H1 (cell line): ENCODE data around the gene GNAL. TPM values are rescaled to one million over a fixed set of nuclear protein-coding genes. Genes with fewer than 3 reads are reported as not detected.

Experiments used
- KDM5A ChIP-seq: fragments of 200-600 bp; IDR thresholded peaks from 2 replicates; pipeline ENCODE4 v1.7.1; 2012; ENCODE audit warnings: mild to moderate bottlenecking, low read length, inconsistent platforms, mixed read lengths
- MAFK ChIP-seq: IDR thresholded peaks from 2 replicates; pipeline ENCODE4 v1.6.1; 2012; ENCODE audit warnings: low read depth, mild to moderate bottlenecking, improper control_type of control experiment, low read length
- YY1 ChIP-seq: IDR thresholded peaks from 2 replicates; pipeline ENCODE4 v1.6.1; 2011; ENCODE audit warnings: low read depth, mild to moderate bottlenecking, low read length
- polyA plus RNA-seq, 7 experiments: library from polyadenylated mRNA; depleted of rRNA in 3 of 7; stranded (reverse) in 5 of 7; unstranded in 2 of 7; fragments of >200 nt in 5 of 7; fragments of 200-250 nt in 2 of 7; gene quantifications; 1 replicate in 5 of 7; 2 replicates in 1 of 7; 4 replicates in 1 of 7; pipeline versions ENCODE4 v1.2.1 to v1.2.3, GENCODE V29; 2011 to 2013; ENCODE audit warnings: missing spikeins in 2 of 7, mixed read lengths in 2 of 7
- total RNA-seq: library from RNA; stranded (reverse); fragmentation: NEBNext Ultra II Directional; extraction: Animal tissue kit (Norgen Biotek cat#: 25700); gene quantifications from 2 replicates; pipeline ENCODE4 v1.2.1, GENCODE V29; 2021

The GNAL gene
- total and polyA plus RNA-seq, 2 of the 8 experiments (the other 6 are each of a cell fraction or from before 2014, with no cell fraction given): 13.2 to 18.3 TPM

DNA sequence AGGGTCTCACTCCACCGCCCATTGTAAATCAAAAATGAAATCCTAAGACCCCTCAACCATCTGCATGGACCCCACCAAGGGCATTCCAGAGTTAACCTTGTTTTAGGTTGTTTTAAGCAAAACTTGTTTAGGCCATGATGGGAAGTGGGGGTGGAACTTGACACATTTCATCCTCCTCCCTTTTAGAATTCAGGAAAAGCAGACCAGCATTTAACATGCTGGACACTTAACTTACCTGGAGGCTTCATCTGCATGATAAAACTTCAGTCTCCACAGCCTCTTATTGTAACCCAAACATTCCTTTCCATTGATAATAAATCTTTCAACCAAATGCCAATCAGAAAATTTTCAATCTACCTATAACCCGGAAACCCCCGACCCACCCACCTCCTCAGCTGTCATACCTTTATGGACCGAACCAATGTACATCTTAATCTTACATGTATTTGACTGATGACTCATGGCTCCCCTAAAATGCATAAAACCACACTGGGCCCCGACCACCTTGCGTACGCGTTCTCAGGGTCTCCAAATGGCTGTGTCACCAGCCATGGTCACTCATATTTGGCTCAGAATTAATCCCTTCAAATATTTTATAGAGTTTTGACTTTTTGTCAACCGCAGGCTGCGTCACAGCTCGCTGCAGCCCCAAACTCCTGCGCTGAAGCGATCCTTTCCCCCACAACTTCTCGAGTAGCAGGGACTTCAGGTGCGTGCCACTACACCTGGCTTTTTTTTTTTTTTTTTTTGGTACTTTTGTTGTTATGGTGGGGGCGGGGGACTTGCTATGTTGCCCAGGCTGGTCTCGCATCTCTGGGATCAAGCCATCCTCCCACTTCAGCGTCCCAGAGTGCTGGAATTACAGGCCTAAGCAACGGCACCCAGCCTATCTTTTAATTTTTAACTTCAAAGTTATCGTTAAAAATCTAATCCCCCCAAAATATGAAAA is 218.1 kb downstream of the GNAL start (continued):
- TF ChIP-seq YY1 (no peak), MAFK (no peak), KDM5A (no peak)
